Right lobe of liver (tissue), 6 donors: ENCODE measurements around the gene MED12L. TPM values are rescaled to one million over a fixed set of nuclear protein-coding genes. Genes with fewer than 3 reads are reported as not detected.

Experiments
- ATAC-seq, 4 donors: fragments of 200-7000 bp; cut with Tn5 transposase; one replicate each; pipeline ENCODE4 v1.9.1; 2020; ENCODE audit warnings: mild to moderate bottlenecking in 4 of 4, moderate library complexity in 4 of 4
- DNase-seq, 3 donors: peaks; one replicate each; pipeline ENCODE4 v3.0.0-alpha.2; 2020
- H3K27ac ChIP-seq, 3 donors: fragments of 200-600 bp; one replicate each; pipeline ENCODE4 v1.8.0; 2022
- H3K27me3 ChIP-seq, 2 donors: fragments of 200-600 bp; one replicate each; pipeline ENCODE4 v1.8.0; 2022
- H3K36me3 ChIP-seq, 4 donors: fragments of 200-600 bp; sonication (generic) in 1 of 4; one replicate each; pipeline versions ENCODE4 v1.5.1 to v1.8.0; 2017 to 2022; ENCODE audit warnings: control low read depth in 1 of 4
- H3K4me1 ChIP-seq, 4 donors: fragments of 200-600 bp; sonication (generic) in 1 of 4; one replicate each; pipeline versions ENCODE4 v1.5.1 to v1.8.0; 2017 to 2022; ENCODE audit warnings: control low read depth in 1 of 4
- H3K4me3 ChIP-seq, 3 donors: fragments of 200-600 bp; one replicate each; pipeline ENCODE4 v1.8.0; 2022
- H3K9me3 ChIP-seq, 4 donors: fragments of 200-600 bp; sonication (generic) in 1 of 4; one replicate each; pipeline versions ENCODE4 v1.5.1 to v1.8.0; 2017 to 2022; ENCODE audit warnings: control low read depth in 1 of 4
- POLR2A ChIP-seq: fragments of 450-650 bp; IDR thresholded peaks from one replicate; pipeline ENCODE4 v1.6.1; 2017; ENCODE audit warnings: antibody characterized with exemption, mild to moderate bottlenecking
- WGBS: methylation state at CpG from one replicate; pipeline ENCODE4 v1.1.6; 2018; ENCODE audit warnings: low coverage, low lambda C conversion rate; ENCODE audit not compliant: insufficient coverage; ENCODE audit errors: missing lambda C conversion rate; 5-methylcytosine and 5-hydroxymethylcytosine counted together
- intact Hi-C, 2 donors: fragments of 100-400 bp; cut with DNase I; formaldehyde crosslinking; loops; one replicate each; pipeline versions ENCODE4 v1.11.2 to v1.14.1; 2022
- total RNA-seq, 6 experiments: library from RNA; depleted of rRNA in 2 of 6; stranded (reverse); fragments of >200 nt in 2 of 6; fragmentation: NEBNext Ultra II Directional in 3 of 6; extraction: Animal tissue kit (Norgen Biotek cat#: 25700) in 3 of 6; gene quantifications; one replicate each; pipeline versions ENCODE4 v1.1.0 to v1.2.4, GENCODE V29; 2016 to 2023
- TF ChIP-seq, protein P1 (sequence below), 4 donors: fragments of 200-600 bp in 3 of 4; fragments of 450-650 bp in 1 of 4; IDR thresholded peaks; one replicate each; pipeline versions ENCODE4 v1.5.1 to v1.8.0; 2016 to 2022; ENCODE audit warnings: antibody characterized with exemption in 4 of 4, mild to moderate bottlenecking in 2 of 4
- donor health status: DM: no; HTN: yes; CAD: no.
- donor health status: DM: no; HTN: no; CAD: no.
- donor health status: DM: no; HTN: no; CAD: no.
- donor health status: DM: no; HTN: yes; CAD: no.
- donor health status: DM: no; HTN: yes; CAD: no.

Gene MED12L
- total RNA-seq, 6 experiments from 2014 or later: 0.04 to 0.64 (median 0.40) TPM

DNA sequence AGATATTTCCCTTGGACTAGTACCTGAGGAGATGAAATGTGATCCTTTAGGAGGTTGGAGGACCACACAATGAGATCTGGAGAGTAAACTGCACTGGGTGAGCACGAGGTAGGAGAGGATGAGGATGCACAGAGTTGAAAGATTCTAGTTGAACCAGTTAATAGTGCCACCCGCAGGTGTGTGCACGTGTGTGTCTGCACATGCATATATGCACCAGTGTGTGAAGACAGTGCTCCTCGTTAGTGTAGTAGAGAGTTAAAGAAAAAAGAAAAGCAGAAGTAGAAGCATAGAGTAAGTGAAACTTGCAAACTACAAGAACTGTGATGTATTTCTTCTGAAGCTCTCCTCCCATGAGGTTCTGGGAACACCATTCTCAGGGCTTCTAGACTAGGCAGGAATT is 8.4 kb downstream of the MED12L start:
- ATAC-seq: no peak
- TF ChIP-seq, protein P1, sequence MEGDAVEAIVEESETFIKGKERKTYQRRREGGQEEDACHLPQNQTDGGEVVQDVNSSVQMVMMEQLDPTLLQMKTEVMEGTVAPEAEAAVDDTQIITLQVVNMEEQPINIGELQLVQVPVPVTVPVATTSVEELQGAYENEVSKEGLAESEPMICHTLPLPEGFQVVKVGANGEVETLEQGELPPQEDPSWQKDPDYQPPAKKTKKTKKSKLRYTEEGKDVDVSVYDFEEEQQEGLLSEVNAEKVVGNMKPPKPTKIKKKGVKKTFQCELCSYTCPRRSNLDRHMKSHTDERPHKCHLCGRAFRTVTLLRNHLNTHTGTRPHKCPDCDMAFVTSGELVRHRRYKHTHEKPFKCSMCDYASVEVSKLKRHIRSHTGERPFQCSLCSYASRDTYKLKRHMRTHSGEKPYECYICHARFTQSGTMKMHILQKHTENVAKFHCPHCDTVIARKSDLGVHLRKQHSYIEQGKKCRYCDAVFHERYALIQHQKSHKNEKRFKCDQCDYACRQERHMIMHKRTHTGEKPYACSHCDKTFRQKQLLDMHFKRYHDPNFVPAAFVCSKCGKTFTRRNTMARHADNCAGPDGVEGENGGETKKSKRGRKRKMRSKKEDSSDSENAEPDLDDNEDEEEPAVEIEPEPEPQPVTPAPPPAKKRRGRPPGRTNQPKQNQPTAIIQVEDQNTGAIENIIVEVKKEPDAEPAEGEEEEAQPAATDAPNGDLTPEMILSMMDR (IDR thresholded peaks at IDR 0.05): no peak
- no peak for TF ChIP-seq POLR2A
- Histone ChIP-seq H3K36me3 (no peaks in the 10 kb centered on the region), H3K9me3 (no peaks in the 10 kb centered on the region), H3K4me1 (no peaks in the 10 kb centered on the region), H3K27ac (no peak overlapping the region), H3K4me3 (no peak overlapping the region), H3K27me3 (no peaks in the 10 kb centered on the region)
- WGBS: 51% methylated on average over 4 of the region's 4 CpGs
- no peak for DNase-seq
- intact Hi-C loops: no loop called here

DNA sequence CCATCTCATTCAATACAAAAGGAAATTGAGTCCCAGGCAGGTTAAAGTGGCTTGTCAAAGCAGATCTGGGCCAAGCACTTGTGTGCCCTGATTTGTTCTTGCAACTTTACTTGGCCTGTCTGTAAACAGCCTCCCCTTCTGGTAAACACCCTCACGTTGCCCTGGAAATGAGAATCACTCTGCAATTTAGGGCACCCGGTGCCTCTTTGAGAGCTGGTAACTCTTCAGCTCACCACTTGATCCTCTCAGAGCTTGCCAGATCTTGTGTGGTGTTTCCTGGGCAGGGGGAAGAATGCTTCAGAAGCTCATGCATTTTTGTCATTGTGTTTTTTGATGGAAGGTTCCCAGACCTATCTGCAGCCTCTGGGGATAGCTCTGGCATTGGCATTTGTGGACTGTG is 11.3 kb downstream of the MED12L start:
- Histone ChIP-seq H3K27ac (no peak overlapping the region), H3K27me3 (no peaks in the 10 kb centered on the region), H3K4me1 (no peaks in the 10 kb centered on the region), H3K36me3 (no peaks in the 10 kb centered on the region), H3K9me3 (no peaks in the 10 kb centered on the region), H3K4me3 (no peak overlapping the region)
- no CpG with 5 or more reads among the region's 2 CpGs for WGBS
- TF ChIP-seq, protein P1 (IDR thresholded peaks at IDR 0.05): no peak
- no peak for TF ChIP-seq POLR2A
- DNase-seq (no peak), ATAC-seq (no peak)
- intact Hi-C loops: no loop called here

DNA sequence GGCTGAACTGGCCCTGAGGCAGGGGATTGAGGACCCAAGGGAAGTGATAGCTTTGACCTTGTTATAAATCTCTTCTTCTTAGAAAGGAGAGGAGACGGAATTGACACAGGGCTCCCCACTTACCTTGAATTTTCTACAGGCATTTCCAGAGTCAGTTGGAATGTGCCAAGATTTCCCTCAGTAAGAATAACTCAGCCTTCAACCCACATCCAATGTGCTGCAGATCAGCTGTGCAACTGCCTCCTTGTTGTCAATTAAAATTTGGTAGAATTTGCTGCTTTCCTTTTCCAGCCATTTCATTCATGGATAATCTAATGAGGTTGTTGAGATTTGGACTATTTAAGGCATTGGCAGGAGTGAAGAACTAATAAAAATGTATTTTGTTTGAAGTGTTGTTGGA is 14.6 kb downstream of the MED12L start:
- Histone ChIP-seq H3K9me3 (no peaks in the 10 kb centered on the region), H3K4me3 (no peak overlapping the region), H3K27ac (no peak overlapping the region), H3K36me3 (no peaks in the 10 kb centered on the region), H3K27me3 (no peaks in the 10 kb centered on the region), H3K4me1 (no peaks in the 10 kb centered on the region)
- TF ChIP-seq, protein P1 (IDR thresholded peaks at IDR 0.05): no peak
- no peak for TF ChIP-seq POLR2A
- intact Hi-C loops: no loop called here
- ATAC-seq (no peak), DNase-seq (no peak)
- WGBS: no CpG with 5 or more reads among the region's 1 CpG

DNA sequence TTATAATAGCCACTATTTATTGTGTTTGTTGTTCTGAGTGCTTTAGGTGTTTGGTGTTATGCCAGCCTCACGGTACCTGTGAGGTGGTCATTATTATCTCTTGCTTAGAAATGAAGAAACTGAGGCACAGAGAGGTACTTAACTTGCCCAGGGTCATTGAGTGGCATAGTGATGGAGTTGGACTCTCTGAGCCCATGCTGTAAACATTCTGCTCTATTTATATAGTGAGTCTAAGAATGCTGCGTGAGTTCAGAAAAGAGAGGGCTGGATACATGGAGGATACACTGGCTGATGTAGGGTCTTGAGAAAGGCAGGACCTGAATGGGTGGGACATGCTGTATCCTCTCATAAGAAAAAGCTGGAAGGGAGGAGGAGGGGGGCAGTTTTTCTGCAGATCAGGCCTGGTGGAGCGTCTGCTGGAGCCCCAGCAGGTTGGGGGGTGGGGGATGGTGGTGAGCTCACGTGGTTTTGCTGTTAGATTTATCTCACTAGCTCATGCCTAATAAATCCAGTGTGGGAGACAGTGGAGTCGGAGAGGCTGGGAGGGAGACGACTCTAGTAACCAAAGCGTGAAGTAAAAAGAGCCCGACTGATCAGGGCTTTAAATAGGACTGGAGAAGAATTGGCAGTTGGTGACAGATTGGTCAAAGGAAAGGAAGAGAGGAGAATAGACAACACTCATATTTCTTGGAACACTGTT is 16.0 kb downstream of the MED12L start:
- H3K27ac ChIP-seq: no peak overlapping the region
- DNase-seq (no peak), ATAC-seq (no peak)
- no peaks in the 10 kb centered on the region for H3K27me3 ChIP-seq
- no peaks in the 10 kb centered on the region for H3K9me3 ChIP-seq
- H3K4me1 ChIP-seq: no peaks in the 10 kb centered on the region
- H3K4me3 ChIP-seq: no peak overlapping the region
- TF ChIP-seq, protein P1 (IDR thresholded peaks at IDR 0.05): no peak
- no peak for TF ChIP-seq POLR2A
- intact Hi-C loops: no loop called here
- WGBS: 67% methylated on average over 7 of the region's 8 CpGs
- H3K36me3 ChIP-seq: no peaks in the 10 kb centered on the region
